ENCODE results near the gene MCM3AP.
"Not testable (repeated sequence)": the region's sequence is repeated elsewhere in the genome, so short reads cannot be mapped to it uniquely, and the experiment has no call there.

The MCM3AP gene

DNA sequence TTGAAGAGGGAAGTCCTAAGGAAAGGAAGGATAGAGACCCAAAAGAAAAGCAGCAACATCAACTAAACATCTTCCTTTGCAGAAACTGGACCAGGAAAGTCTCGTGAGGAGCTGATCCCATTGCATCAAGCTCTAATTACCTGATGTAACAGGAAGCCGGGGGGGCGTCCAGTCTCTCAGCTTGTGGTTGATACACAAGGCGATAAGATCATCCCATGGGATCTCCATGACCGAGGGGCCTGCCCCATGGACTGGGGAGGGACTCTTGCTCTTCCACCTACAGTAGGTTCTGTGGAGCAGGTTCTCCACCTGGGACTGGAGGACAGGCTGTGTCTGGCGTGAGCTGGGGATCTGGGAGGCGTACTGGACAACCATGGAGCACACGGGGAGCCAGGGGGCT is 42.1 kb downstream of the MCM3AP start:
- DNase-seq (ENCODE audit: low spot score), result no peak

DNA sequence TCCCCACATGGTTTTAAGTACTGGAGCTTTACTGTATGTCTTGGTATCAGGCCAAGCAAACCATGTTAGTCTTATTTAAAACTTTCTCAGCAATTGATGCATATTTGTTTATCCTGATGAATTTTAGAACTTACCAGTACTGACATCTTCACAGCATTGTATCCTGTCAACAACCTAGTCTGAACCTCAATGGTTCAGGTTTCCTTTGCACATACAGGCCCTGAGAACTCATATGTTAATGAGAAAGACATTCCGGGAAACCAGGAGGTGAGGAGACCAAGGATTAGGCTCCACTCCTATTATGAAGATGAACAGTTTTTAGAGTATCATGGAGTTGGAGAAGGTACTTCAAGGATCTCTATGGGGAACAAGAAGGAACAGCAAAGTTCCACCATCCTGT is 43.8 kb downstream of the MCM3AP start:
- DNase-seq (ENCODE audit: low spot score), result not testable (repeated sequence)

- DNase-seq (ENCODE audit: low spot score), result no peak
Measured at GRCh38 chr21:46239817-46240325, 45.5 kb downstream of the MCM3AP start.

GRCh38 chr21:46237474-46237873 is 47.9 kb downstream of the MCM3AP start:
- no peak for DNase-seq (ENCODE audit: low spot score)

- DNase-seq (ENCODE audit: low spot score), result no peak
Measured at GRCh38 chr21:46234436-46234950, 50.9 kb downstream of the MCM3AP start.

DNA sequence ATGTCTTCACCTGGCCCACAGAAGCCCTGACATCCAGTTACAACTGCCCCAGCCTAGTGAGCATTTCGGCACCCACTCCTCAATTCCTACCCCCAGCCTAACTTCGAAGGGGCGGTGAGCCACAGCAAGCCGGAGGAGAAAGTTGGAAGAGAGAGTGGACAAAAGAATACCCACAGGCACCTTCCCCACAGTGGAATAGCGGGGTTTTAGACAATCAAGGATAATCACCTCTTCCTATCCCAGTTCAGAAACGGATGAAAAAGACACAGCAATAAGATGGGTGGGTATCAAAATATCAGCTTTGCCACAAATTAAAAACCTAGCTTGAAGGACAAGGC is 55.5 kb downstream of the MCM3AP start:
- DNase-seq (ENCODE audit: low spot score), result no peak

GRCh38 chr21:46229133-46229922 is 56.1 kb downstream of the MCM3AP start:
- DNase-seq (ENCODE audit: low spot score), result no peak

- DNase-seq (ENCODE audit: low spot score), result peak; percentile 98
Measured at GRCh38 chr21:46228345-46229051, 56.9 kb downstream of the MCM3AP start, which contains the start of gene LSS. Gene LSS (minus strand): TSS chr21:46228774. CDS start chr21:46228745, 29 bp downstream.

DNA sequence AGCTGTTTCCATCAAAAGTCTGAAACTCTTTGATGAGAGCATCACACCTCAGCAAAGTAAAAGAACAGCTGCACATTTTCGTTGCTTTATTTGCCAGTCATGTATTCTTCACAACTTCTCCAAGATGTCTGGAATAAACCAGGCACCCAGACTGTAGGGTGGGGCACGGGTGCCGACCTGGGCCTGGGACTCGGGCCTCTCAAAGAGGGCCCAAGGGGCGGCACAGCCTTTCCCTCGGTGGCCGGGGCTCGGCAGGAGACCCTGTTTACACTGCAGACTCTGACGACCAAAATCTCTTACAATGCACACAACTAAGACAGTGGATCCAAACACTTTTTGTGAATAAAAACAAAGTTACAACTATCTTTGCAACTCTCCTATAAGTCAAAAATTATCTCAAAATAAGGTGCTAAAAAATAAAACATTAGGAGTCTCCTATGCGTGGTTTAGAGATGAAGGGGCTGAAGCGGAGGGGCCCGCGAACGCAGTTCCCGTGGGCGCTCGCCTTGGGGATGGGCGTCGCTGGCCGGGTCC is 57.5 kb downstream of the MCM3AP start:
- no peak for DNase-seq (ENCODE audit: low spot score)

- DNase-seq (ENCODE audit: low spot score), result no peak
Measured at GRCh38 chr21:46226920-46227599, 58.4 kb downstream of the MCM3AP start.

GRCh38 chr21:46226146-46226545 is 59.3 kb downstream of the MCM3AP start:
- DNase-seq (ENCODE audit: low spot score), result no peak

GRCh38 chr21:46223661-46224060 is 61.8 kb downstream of the MCM3AP start:
- not testable (repeated sequence) for DNase-seq (ENCODE audit: low spot score)

GRCh38 chr21:46223217-46223616 is 62.2 kb downstream of the MCM3AP start:
- DNase-seq (ENCODE audit: low spot score), result no peak

DNA sequence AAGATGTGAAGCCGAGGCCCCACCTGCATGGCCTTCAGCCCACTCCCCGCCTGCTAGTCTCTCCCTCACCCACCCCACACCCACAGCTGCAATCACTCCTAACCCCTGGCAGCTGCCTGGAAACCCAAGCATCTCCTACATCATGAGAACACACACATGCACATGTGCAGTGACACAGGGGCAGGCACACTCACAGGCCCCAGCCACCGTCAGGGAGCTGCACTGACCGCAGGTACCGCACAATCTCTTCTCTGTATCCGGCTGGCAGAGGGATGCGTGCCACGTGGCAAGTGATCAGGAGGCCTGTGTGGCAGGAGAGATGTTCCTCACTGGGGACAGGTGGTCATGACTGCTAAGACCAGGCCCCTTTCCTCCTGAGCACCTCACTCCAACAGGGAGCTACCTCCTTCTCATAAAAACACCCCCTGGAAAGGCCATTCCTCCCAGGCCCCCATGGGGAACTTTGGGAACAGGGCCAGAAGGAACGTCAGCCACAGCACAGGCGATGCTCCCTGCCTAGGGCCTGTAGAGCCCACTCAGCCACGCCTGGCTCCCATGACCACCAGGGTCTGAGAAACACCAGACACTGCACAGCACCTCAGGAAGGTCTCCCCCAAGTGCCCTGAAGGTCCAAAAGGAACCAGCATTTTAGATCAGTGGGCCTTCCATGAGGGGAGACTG is 62.8 kb downstream of the MCM3AP start:
- DNase-seq (ENCODE audit: low spot score), result no peak

DNA sequence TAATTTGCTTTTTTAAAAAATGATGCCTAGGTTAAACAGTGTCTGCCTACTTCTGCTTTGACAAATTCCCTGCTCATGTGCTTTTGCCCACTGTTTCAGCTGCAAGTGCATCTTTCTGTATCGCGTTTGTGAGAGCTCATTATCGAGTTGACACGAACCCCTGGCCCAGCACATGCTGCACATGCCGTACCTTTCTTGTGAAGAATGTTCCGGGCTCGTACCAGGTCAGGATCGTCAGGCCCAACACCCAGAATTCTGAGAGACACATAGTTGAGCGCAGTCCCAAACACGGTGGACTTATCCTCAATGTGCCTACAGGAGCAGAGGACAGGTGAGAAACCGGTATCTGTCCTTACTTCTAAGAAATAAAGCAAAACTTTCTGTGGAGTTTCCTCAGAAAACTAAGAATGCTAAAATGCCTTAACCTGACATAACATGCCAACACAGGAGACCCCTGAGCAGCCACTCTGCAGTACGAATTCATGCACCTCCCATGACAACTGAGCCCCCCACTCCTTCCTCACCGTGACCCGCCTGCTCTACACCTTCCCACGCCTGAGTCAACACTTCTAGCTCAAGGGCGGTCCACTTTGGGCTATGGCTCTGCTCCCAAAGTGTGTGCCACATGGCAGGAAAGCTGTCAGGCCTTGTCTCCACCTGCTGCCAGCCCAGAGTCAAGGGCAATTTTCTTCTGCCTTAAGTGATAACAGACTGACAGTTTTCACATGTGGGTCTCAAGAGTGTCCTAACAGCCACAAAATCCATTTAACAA is 63.6 kb downstream of the MCM3AP start:
- DNase-seq (ENCODE audit: low spot score), result no peak

GRCh38 chr21:46220847-46221246 is 64.6 kb downstream of the MCM3AP start:
- no peak for DNase-seq (ENCODE audit: low spot score)

- DNase-seq (ENCODE audit: low spot score), result no peak
Measured at GRCh38 chr21:46220275-46220810, 65.1 kb downstream of the MCM3AP start.

DNA sequence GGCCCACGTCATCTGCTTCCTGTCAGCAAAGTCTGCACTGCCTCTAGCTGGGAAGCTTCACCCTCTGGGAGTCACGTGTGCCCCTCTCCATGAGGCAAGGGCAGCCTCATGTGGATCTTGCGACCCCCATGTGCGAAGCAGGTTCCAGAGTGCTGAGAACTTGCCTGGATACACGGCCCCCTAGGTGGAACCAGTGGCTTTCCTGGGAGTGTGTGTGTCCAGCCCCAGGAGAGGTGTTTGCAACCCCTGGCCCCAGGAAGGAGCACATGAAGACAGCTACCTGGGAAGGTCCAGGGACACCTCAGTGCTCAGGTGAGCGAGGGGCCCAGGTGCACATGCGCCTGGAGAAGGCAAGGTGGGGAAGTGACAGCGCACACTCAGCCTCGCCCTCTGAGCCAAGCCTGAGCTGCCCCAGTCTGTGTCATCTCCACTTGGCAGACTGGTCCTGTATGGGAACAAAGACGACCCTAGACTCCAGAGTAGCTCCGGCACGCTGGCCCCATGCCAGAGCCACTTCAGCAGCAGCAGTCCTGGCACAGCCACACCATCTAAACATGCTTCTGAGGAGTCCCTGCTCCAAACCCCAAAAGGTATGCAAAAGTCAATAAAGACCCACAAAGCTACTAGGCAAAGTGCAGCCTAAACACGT is 65.7 kb downstream of the MCM3AP start:
- no peak for DNase-seq (ENCODE audit: low spot score)

- DNase-seq (ENCODE audit: low spot score), result no peak
Measured at GRCh38 chr21:46218906-46219590, 66.4 kb downstream of the MCM3AP start.
